NCI-H1436 (cell line): ENCODE data around the gene SOX6.

Experiments
- DNase-seq: peaks from one replicate; lab custom pipeline; 2025; lab: John Stamatoyannopoulos, UW

Gene SOX6

DNA sequence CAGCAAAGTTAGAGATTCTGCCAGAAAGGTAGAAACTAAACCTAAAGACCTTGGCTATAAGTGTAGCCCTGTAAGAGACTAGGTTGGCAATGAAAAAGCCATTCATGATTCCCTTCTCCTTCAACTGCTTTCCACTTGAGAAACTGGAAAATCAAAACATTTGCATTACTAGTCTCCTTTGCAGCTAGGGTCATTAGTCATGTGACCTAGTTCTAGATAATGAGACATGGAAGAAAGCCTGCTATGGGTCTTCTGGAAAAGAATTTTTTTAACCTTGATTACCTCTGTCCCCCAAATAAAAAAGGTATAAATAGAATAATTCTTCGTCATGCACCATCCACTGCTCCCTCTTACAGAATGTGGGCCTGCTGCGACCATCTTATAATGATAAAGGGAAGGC lies 80.1 kb downstream of the SOX6 start:
- DNase-seq: no peak

DNA sequence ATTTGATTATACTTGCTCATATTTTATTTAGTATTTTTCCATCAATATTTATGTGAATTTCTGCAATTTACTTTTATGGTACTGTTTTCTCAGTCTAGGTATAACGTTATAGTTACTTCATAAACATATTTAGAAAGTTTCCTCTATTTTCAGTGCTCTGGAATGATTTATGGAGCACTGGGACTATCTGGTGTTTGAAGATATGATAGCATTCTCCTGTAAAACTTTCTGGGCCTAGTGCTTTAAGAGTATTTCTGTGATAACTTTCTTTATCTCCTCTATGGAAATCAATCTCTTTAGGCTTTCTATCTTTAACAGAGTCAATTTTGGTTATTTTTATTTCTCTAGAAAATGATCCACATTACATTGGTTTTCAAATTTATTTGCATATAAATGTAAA lies 85.1 kb downstream of the SOX6 start:
- DNase-seq: no peak

DNA sequence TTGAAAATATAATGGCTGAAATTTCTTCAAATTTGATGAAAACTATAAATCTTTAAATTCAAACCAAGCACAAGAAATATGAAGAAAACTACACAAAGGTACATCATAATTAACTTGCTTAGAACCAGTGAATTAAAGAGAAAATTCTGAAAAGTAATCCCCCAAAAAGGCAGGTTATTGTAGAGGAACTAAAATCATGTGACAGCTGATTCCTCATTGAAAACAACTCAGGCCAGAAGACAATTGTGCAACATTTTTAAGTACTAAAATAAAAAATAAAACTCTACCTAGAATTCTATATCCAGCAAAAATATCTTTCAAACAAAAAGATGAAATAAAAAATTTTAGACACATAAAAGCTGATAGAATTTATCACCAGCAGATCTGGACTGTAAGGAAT lies 90.3 kb downstream of the SOX6 start:
- no peak for DNase-seq

DNA sequence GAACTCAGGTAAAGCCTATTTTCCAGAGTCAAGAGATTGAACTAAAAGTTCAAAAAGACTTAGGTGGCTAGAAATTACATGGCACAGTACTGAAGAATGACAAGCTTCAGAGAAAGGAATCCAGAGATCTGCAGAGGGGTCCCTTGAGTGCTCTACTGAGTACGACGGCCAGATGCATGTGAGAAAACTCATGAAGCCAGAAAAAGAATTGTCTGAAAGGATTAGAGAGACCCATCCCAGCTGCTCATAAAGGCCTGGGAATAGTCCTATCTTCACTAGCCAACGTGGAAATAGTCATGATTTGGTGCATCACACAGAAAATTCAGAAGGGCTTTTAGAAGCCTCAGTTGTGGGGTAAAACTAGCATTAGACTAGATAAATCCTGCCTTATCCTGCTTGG lies 91.3 kb downstream of the SOX6 start:
- no peak for DNase-seq

DNA sequence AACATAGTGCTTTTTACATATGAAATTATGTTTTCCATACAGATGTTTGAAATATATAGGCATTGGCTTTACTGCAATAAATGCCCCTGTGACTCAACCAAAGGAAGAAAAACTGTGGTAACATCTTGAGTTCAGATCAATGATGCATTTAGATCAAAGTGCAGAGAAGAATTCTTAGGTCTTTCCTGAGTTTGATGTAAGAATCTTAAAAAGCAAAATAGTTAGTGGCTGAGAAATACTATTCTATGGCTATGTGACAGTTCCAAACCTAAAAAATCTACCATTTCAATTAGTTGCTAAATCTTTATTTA lies 93.7 kb downstream of the SOX6 start:
- no peak for DNase-seq

GRCh38 chr11:16261836-16262644 lies 94.3 kb downstream of the SOX6 start:
- no peak for DNase-seq

GRCh38 chr11:16252373-16252772 lies 104.0 kb downstream of the SOX6 start:
- DNase-seq: no peak

GRCh38 chr11:16248248-16248647 lies 108.1 kb downstream of the SOX6 start:
- no peak for DNase-seq

- no peak for DNase-seq
These were observed 113.5 kb downstream of the SOX6 start for GRCh38 chr11:16242806-16243205.

- no peak for DNase-seq
These were observed 115.7 kb downstream of the SOX6 start for GRCh38 chr11:16240687-16241086.

DNA sequence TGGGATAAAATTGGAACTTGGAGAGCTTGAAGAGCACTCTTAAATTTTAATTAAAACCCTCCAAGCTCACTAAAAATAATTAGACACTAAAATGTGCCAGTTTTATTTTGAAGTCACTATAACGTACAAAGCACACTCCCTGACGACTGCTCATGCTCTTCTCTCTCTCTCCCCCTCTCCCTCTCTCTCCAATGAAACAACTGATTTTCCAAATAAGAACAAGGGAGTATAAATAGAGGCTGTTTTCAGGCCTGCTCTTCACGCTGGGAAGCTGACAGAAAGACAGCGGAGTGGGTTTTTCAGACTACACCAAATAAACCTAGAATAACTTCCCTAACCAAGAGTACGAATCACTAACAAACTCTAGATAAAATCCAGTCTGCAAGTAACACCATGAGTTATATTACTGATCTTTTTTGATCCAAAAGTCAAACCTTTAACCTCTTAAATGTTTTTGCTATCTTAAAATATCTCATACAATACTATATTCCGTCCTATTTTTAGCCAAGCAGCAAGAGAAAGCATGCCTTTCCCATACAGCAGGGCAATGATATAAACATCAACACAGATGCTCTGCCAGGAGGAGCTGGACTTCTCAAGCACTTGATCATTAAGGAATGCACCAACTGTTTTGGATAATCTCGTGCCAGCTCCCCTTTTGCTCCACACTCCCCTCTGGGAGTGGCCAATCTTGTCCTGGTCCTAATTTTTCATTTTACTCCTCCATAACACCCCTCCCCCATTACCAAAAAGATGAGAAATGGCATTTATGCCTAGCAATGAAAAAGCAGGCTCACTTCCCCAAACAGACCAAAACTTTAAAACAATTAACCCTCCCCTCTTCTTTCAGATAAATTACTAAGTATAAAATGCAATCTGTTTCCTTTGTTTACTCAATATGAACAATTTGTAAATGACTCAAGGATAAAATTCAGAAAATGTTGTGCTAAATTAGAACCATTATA lies 116.9 kb downstream of the SOX6 start:
- no peak for DNase-seq

DNA sequence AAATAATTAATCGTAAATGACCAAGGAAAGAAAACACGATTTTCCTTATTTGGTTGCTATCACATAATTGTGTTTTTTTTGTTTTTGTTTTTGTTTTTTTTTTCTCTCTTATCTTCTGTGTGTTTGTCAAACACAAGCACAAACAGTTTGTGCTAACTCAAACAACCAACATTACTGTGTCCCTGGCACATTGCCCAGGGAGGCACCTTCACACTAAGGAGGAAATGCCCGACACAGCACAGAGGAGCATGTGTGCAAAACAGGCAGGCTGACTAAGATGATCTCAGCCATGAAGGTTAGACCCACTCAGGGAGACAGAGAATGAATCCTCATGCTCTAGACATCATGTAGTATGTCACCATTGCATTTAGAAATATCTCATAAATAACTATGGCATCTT lies 130.1 kb downstream of the SOX6 start:
- DNase-seq: peak; percentile 69

- DNase-seq: no peak
These were observed 130.7 kb downstream of the SOX6 start for GRCh38 chr11:16225623-16226022.

DNA sequence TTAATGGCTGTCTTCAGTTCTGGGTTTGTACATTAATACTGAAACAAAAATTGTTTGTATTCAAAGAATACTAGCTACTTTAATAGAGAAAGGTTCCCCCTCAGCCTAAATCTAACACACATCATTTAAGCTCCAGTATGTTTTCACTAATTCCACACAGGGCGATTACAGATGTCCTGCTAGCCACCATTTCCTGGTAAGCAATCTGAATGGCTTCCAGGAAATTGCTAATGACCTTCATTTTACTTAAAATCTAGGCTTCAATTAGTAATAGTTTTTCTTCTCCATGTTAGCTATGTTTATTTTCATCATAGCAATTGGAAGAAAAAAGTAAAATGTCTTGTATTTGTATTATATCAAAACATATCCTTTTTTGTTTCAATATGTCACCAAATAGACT lies 132.8 kb downstream of the SOX6 start:
- no peak for DNase-seq

- no peak for DNase-seq
These were observed 138.7 kb downstream of the SOX6 start for GRCh38 chr11:16217631-16218030.

GRCh38 chr11:16216831-16217230 lies 139.5 kb downstream of the SOX6 start:
- no peak for DNase-seq

GRCh38 chr11:16215352-16215751 lies 141.0 kb downstream of the SOX6 start:
- no peak for DNase-seq

GRCh38 chr11:16211407-16211806 lies 144.9 kb downstream of the SOX6 start:
- no peak for DNase-seq

DNA sequence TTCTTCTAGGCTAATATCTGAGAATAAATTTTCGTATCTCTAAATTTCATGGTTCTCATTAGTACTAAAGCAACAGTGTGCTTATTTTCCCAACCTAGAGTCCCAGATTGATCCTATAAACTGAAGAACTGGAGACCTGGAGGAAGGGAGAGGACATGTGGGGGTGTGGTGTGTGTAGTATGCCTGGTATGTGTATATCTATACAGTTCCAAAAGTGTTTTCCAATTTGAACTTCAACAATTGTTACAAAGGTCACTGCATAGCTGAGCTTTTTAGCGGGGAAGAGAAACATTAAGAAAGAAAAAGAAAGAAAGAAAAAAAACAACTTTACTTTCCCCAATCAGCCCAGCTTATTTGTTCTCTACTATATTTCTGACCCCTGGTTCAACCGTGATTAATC lies 152.1 kb downstream of the SOX6 start:
- DNase-seq: no peak

- no peak for DNase-seq
These were observed 160.7 kb downstream of the SOX6 start for GRCh38 chr11:16195651-16196050.

DNA sequence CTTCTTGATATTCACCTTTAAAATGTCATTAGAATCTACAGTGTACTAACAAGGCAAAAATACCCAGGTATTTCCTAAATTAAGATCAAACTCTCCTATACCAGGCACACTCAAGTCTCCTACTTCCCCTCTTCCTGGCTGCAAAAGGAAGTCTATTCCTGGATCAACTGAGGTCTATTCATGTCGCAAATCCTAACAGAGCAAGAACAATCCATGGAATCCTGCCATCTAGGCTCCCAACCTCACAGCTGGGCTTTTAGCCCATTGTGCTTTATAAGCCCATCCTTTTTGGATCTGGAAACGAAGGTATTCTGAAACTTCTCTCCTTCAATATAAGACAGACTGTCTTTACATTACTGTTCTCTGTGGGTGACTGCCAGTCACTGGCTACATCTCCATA lies 161.8 kb downstream of the SOX6 start:
- DNase-seq: no peak

GRCh38 chr11:16193897-16194381 lies 162.4 kb downstream of the SOX6 start:
- DNase-seq: no peak

DNA sequence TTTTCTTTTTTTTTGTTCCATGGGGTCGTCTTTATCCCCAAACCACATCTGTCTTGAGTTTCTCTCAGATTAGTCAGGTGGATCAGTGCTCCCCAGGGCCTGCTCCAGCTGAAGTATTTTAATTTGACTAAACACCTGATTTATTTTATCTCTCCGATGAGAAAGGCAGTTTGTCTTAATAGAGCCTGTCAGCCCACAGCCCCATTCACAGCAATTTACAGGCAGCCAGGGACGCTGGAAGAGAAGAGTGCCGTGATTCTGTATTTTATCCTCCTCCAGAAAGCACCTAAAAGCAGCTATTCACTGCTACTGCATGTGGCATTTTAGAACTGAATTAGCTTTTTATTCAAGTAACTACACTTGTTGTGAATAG lies 164.5 kb downstream of the SOX6 start:
- peak; percentile 64 for DNase-seq
